Lower leg skin (tissue), 3 donors: ENCODE results near the gene KIF26B.

ENCODE experiments used
- POLR2A ChIP-seq, 2 donors: fragments of 450-650 bp; IDR thresholded peaks; one replicate each; pipeline ENCODE4 v1.6.1; 2016 to 2017; ENCODE audit warnings: antibody characterized with exemption in 2 of 2, mild to moderate bottlenecking in 1 of 2, moderate library complexity in 1 of 2
- TF ChIP-seq, protein P1 (sequence below), 3 donors: fragments of 450-650 bp; IDR thresholded peaks; one replicate each; pipeline ENCODE4 v1.5.1; 2016; ENCODE audit warnings: antibody characterized with exemption in 3 of 3, mild to moderate bottlenecking in 3 of 3, moderate library complexity in 2 of 3

DNA sequence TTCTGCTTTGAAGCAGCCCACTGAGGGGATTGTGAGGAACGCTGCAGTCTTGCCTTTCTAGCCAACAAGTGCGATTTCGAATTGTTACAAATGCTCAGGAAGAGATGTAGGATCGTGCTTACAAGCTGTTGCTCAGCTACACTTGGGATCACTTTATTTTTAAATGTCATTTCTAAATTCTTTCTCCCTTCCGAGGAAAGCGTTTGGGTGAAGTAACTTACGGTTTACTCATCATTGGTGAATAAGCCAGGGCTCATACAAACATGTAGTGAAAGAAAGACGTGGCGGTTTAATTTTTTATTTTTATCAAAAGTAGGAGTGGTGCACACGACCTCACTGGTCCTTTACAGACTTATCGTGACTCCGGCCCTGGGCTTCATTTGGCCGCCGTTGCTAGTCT is 386.6 kb downstream of the KIF26B start:
- TF ChIP-seq, protein P1, sequence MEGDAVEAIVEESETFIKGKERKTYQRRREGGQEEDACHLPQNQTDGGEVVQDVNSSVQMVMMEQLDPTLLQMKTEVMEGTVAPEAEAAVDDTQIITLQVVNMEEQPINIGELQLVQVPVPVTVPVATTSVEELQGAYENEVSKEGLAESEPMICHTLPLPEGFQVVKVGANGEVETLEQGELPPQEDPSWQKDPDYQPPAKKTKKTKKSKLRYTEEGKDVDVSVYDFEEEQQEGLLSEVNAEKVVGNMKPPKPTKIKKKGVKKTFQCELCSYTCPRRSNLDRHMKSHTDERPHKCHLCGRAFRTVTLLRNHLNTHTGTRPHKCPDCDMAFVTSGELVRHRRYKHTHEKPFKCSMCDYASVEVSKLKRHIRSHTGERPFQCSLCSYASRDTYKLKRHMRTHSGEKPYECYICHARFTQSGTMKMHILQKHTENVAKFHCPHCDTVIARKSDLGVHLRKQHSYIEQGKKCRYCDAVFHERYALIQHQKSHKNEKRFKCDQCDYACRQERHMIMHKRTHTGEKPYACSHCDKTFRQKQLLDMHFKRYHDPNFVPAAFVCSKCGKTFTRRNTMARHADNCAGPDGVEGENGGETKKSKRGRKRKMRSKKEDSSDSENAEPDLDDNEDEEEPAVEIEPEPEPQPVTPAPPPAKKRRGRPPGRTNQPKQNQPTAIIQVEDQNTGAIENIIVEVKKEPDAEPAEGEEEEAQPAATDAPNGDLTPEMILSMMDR (IDR thresholded peaks at IDR 0.05): no peak
- TF ChIP-seq POLR2A (IDR thresholded peaks at IDR 0.05): no peak
